GM19324 (cell line): ENCODE measurements around the gene UNC45A.

Source experiments
- ATAC-seq: cut with Tn5 transposase; IDR thresholded peaks from one replicate; pipeline ENCODE4 v1.9.1; 2021; ENCODE audit warnings: mild to moderate bottlenecking, moderate library complexity; ENCODE audit not compliant: unreplicated experiment, low FRiP score

UNC45A gene

GRCh38 chr15:90939756-90940155, 4.7 kb downstream of the UNC45A start:
- ATAC-seq: no peak

GRCh38 chr15:90941038-90941437, 6.0 kb downstream of the UNC45A start:
- ATAC-seq: no peak

GRCh38 chr15:90942354-90943120, 7.5 kb downstream of the UNC45A start:
- no peak for ATAC-seq

GRCh38 chr15:90945091-90945490, 10.0 kb downstream of the UNC45A start:
- ATAC-seq: no peak

GRCh38 chr15:90946538-90946937, 11.5 kb downstream of the UNC45A start:
- no peak for ATAC-seq

GRCh38 chr15:90946941-90947576, 12.0 kb downstream of the UNC45A start:
- no peak for ATAC-seq

- no peak for ATAC-seq
Measured at GRCh38 chr15:90947577-90948357, 12.7 kb downstream of the UNC45A start.

- no peak for ATAC-seq
Measured at GRCh38 chr15:90948506-90948905, 13.4 kb downstream of the UNC45A start.

- ATAC-seq: no peak
Measured at GRCh38 chr15:90949979-90950675, 15.0 kb downstream of the UNC45A start.

GRCh38 chr15:90950676-90951075, 15.6 kb downstream of the UNC45A start:
- ATAC-seq: no peak

GRCh38 chr15:90952901-90953677, 18.0 kb downstream of the UNC45A start:
- no peak for ATAC-seq

GRCh38 chr15:90953947-90954711, 19.0 kb downstream of the UNC45A start:
- no peak for ATAC-seq

GRCh38 chr15:90954712-90955623, 19.9 kb downstream of the UNC45A start, which contains the start of gene RCCD1:
RCCD1 (plus strand) TSS chr15:90954884; CDS start chr15:90956735, 1,851 bp downstream.
- ATAC-seq: peak; percentile 93

GRCh38 chr15:90955624-90956273, 20.7 kb downstream of the UNC45A start:
- no peak for ATAC-seq

- no peak for ATAC-seq
Measured at GRCh38 chr15:90956274-90957030, 21.4 kb downstream of the UNC45A start.

GRCh38 chr15:90957031-90957790, 22.1 kb downstream of the UNC45A start:
- ATAC-seq: no peak
